T-cell (primary cell): Measurements from ENCODE around the gene POMT1. TPM values are rescaled to one million over a fixed set of nuclear protein-coding genes. Genes with fewer than 3 reads are reported as not detected.

Experiments used
- ATAC-seq, 4 experiments: fragments of 200-7000 bp in 3 of 4; fragments of 150-1000 bp in 1 of 4; cut with Tn5 transposase; replicated peaks in 1 of 4; 1 replicate in 3 of 4; 2 replicates in 1 of 4; pipeline ENCODE4 v1.10.0; 2021; ENCODE audit warnings: moderate library complexity in 3 of 4, mild to moderate bottlenecking in 2 of 4, moderate number of reproducible peaks in 1 of 4
- CTCF ChIA-PET, 2 donors: fragments of 300-600 bp; sonication (Branson Sonifier 250); formaldehyde crosslinking; loops; one replicate each; lab custom pipeline; 2022; ENCODE audit warnings: antibody characterized with exemption in 2 of 2; lab: Charles Lee
- POLR2A ChIA-PET, 2 donors: fragments of 300-600 bp; sonication (Branson Sonifier 250); formaldehyde crosslinking; loops; one replicate each; lab custom pipeline; 2022; ENCODE audit warnings: antibody characterized with exemption in 2 of 2; lab: Charles Lee
- DNase-seq, 35 experiments: peaks; one replicate each; pipeline versions ENCODE4 v3.0.0 to v3.0.0-alpha.2; 2013 to 2023
- H3K27ac ChIP-seq: one replicate; pipeline ENCODE4 v1.5.1; 2013; ENCODE audit warnings: low read length
- H3K27me3 ChIP-seq, 2 experiments: replicated peaks in 1 of 2; 1 replicate in 1 of 2; 2 replicates in 1 of 2; pipeline versions ENCODE4 v1.6.1 to v1.7.0; 2013; ENCODE audit warnings: low read length in 1 of 2, mixed read lengths in 1 of 2; ENCODE audit not compliant: control insufficient read depth in 2 of 2, insufficient read depth in 2 of 2; ENCODE audit errors: extremely low read depth in 1 of 2
- H3K36me3 ChIP-seq, 2 donors: 1 replicate in 1 of 2; 2 replicates in 1 of 2; pipeline versions ENCODE4 v1.6.1 to v1.7.0; 2013; ENCODE audit warnings: low read length in 1 of 2; ENCODE audit not compliant: control insufficient read depth in 2 of 2, insufficient read depth in 1 of 2; ENCODE audit errors: extremely low read depth in 1 of 2
- H3K4me1 ChIP-seq, 2 experiments: 1 replicate in 1 of 2; 2 replicates in 1 of 2; pipeline versions ENCODE4 v1.6.1 to v1.7.0; 2013; ENCODE audit warnings: low read length in 2 of 2, mixed read lengths in 1 of 2; ENCODE audit not compliant: insufficient read depth in 2 of 2, control insufficient read depth in 1 of 2; ENCODE audit errors: extremely low read depth in 1 of 2
- H3K4me3 ChIP-seq, 2 donors: 1 replicate in 1 of 2; 2 replicates in 1 of 2; pipeline versions ENCODE4 v1.5.1 to v1.7.0; 2013; ENCODE audit warnings: mild to moderate bottlenecking in 2 of 2, low read length in 1 of 2, moderate library complexity in 1 of 2; ENCODE audit not compliant: control insufficient read depth in 1 of 2; ENCODE audit errors: extremely low read depth in 1 of 2
- H3K9me3 ChIP-seq: 2 replicates; pipeline ENCODE4 v1.7.0; 2013
- H3K27ac Mint-ChIP-seq, 2 donors: one replicate each; pipeline ENCODE4 v1.8.0; 2020 to 2021; ENCODE audit warnings: mild to moderate bottlenecking in 2 of 2, mixed read lengths in 2 of 2
- H3K27me3 Mint-ChIP-seq, 2 donors: one replicate each; pipeline ENCODE4 v1.8.0; 2021 to 2022; ENCODE audit warnings: mixed read lengths in 2 of 2
- H3K36me3 Mint-ChIP-seq: one replicate; pipeline ENCODE4 v1.8.0; 2021; ENCODE audit warnings: mixed read lengths
- H3K4me1 Mint-ChIP-seq, 3 donors: one replicate each; pipeline ENCODE4 v1.8.0; 2020 to 2022; ENCODE audit warnings: mixed read lengths in 3 of 3, mild to moderate bottlenecking in 1 of 3
- H3K4me3 Mint-ChIP-seq, 3 donors: one replicate each; pipeline ENCODE4 v1.8.0; 2020 to 2022; ENCODE audit warnings: mild to moderate bottlenecking in 3 of 3, mixed read lengths in 3 of 3, moderate library complexity in 3 of 3
- H3K9me3 Mint-ChIP-seq, 3 donors: one replicate each; pipeline ENCODE4 v1.8.0; 2020 to 2022; ENCODE audit warnings: mixed read lengths in 3 of 3
- WGBS: methylation state at CpG from one replicate; pipeline ENCODE4 v1.1.5; 2013; ENCODE audit warnings: missing lambda C conversion rate; ENCODE audit not compliant: insufficient coverage; 5-methylcytosine and 5-hydroxymethylcytosine counted together
- total RNA-seq, 35 experiments: library from RNA in 6 of 35; stranded (reverse) in 6 of 35; fragments of 120-200 nt in 1 of 35; gene quantifications; one replicate each; pipeline versions ENCODE4 v1.2.1 to v1.2.4 and lab custom pipeline; 2013 to 2026

Gene POMT1
- total RNA-seq, 5 donors from 2014 or later (not counting 1 experiment from before 2014, with no cell fraction given), result 45.3 to 74.4 (median 56.9) TPM

GRCh38 chr9:131478421-131478868 is 24.3 kb upstream of the POMT1 start:
- peaks cover 59 to 95% of the 10 kb centered on the region in 2 donors for H3K36me3 ChIP-seq
- Mint-ChIP-seq H3K9me3 (no peaks in the 10 kb centered on the region), H3K4me3 (no peak overlapping the region), H3K27me3 (no peaks in the 10 kb centered on the region), H3K27ac (peak overlapping the region in 1 of 2 donors; percentile 70), H3K4me1 (peaks cover 3 to 7% (median 4%) of the 10 kb centered on the region in 3 donors), H3K36me3 (peaks cover 41% of the 10 kb centered on the region)
- peaks cover 0 to 4% of the 10 kb centered on the region in 2 experiments for H3K4me1 ChIP-seq
- peak; percentile 53 to 68 (median 60) for ATAC-seq
- POLR2A ChIA-PET, result no interaction called here
- H3K27me3 ChIP-seq, result no peaks in the 10 kb centered on the region
- H3K4me3 ChIP-seq, result no peak overlapping the region
- CTCF ChIA-PET, result interaction anchor here (0.5 to 1.5 kb wide), 2 partner anchors 72 to 122 kb away, joined by 3 to 6 read pairs; no protein-coding TSS in a partner anchor
- no peak overlapping the region for H3K27ac ChIP-seq
- 84% methylated on average over 5 of the region's 12 CpGs for WGBS
- H3K9me3 ChIP-seq, result no peaks in the 10 kb centered on the region
- DNase-seq, result peak; percentile 20 to 75 (median 52)

GRCh38 chr9:131478911-131479310 is 23.8 kb upstream of the POMT1 start:
- ATAC-seq, result no peak
- H3K4me3 ChIP-seq, result no peak overlapping the region
- no peak overlapping the region for H3K27ac Mint-ChIP-seq
- H3K36me3 ChIP-seq, result peaks cover 59 to 95% of the 10 kb centered on the region in 2 donors
- H3K27me3 Mint-ChIP-seq, result no peaks in the 10 kb centered on the region
- H3K36me3 Mint-ChIP-seq, result peaks cover 38% of the 10 kb centered on the region
- H3K27ac ChIP-seq, result no peak overlapping the region
- peaks cover 0 to 4% of the 10 kb centered on the region in 2 experiments for H3K4me1 ChIP-seq
- no peaks in the 10 kb centered on the region for H3K9me3 ChIP-seq
- ChIA-PET CTCF (no interaction called here), POLR2A (interaction anchor here in 1 of 2 donors (0.6 kb wide), 1 partner anchor 718 kb away, joined by 6 read pairs; no protein-coding TSS in a partner anchor)
- WGBS, result 100% methylated on average over 2 of the region's 10 CpGs
- H3K4me3 Mint-ChIP-seq, result no peak overlapping the region
- DNase-seq, result no peak
- no peaks in the 10 kb centered on the region for H3K27me3 ChIP-seq
- H3K4me1 Mint-ChIP-seq, result peaks cover 3 to 7% (median 4%) of the 10 kb centered on the region in 3 donors
- H3K9me3 Mint-ChIP-seq, result no peaks in the 10 kb centered on the region

- Histone ChIP-seq H3K27ac (no peak overlapping the region), H3K36me3 (peaks cover 60 to 95% of the 10 kb centered on the region in 2 donors), H3K4me1 (peaks cover 0 to 4% of the 10 kb centered on the region in 2 experiments), H3K9me3 (no peaks in the 10 kb centered on the region), H3K4me3 (no peak overlapping the region), H3K27me3 (no peaks in the 10 kb centered on the region)
- Mint-ChIP-seq H3K27ac (no peak overlapping the region), H3K4me3 (no peak overlapping the region), H3K27me3 (no peaks in the 10 kb centered on the region), H3K9me3 (no peaks in the 10 kb centered on the region), H3K4me1 (peaks cover 3 to 7% (median 4%) of the 10 kb centered on the region in 3 donors), H3K36me3 (peaks cover 42% of the 10 kb centered on the region)
- CTCF ChIA-PET, result no interaction called here
- DNase-seq (no peak), ATAC-seq (no peak)
- WGBS, result no CpG with 5 or more reads among the region's 1 CpG
- POLR2A ChIA-PET, result interaction anchor here in 1 of 2 donors (0.6 kb wide), 1 partner anchor 110 kb away, joined by 3 read pairs; no protein-coding TSS in a partner anchor
Measured at GRCh38 chr9:131480258-131480657, 22.5 kb upstream of the POMT1 start.

- POLR2A ChIA-PET, result interaction anchor here in 1 of 2 donors (0.7 kb wide), 1 partner anchor 1271 kb away, joined by 8 read pairs; no protein-coding TSS in a partner anchor
- ATAC-seq (no peak), DNase-seq (no peak)
- peak overlapping the region in 1 of 3 donors; percentile 32 for H3K4me3 Mint-ChIP-seq
- Histone ChIP-seq H3K9me3 (no peaks in the 10 kb centered on the region), H3K27me3 (no peaks in the 10 kb centered on the region), H3K27ac (no peak overlapping the region), H3K36me3 (peaks cover 65 to 95% of the 10 kb centered on the region in 2 donors), H3K4me3 (no peak overlapping the region), H3K4me1 (peaks cover 0 to 4% of the 10 kb centered on the region in 2 experiments)
- peak overlapping the region in 1 of 2 donors; percentile 58 for H3K27ac Mint-ChIP-seq
- CTCF ChIA-PET, result interaction anchor here (0.6 to 1.2 kb wide), 4 partner anchors 132 to 280 kb away, joined by 3 to 7 read pairs (median 4); no protein-coding TSS in a partner anchor
- H3K27me3 Mint-ChIP-seq, result no peaks in the 10 kb centered on the region
- 91% methylated on average over 16 of the region's 19 CpGs for WGBS
- H3K36me3 Mint-ChIP-seq, result peaks cover 48% of the 10 kb centered on the region
- H3K9me3 Mint-ChIP-seq, result no peaks in the 10 kb centered on the region
- peaks cover 3 to 8% (median 4%) of the 10 kb centered on the region in 3 donors for H3K4me1 Mint-ChIP-seq
Measured at GRCh38 chr9:131481441-131482342, 21.0 kb upstream of the POMT1 start.

GRCh38 chr9:131482343-131483006 is 20.2 kb upstream of the POMT1 start:
- WGBS, result 97% methylated on average over 21 of the region's 24 CpGs
- ATAC-seq, result no peak
- H3K4me3 Mint-ChIP-seq, result peak overlapping the region in 1 of 3 donors; percentile 32

More at GRCh38 chr9:131482343-131483006, 20.2 kb upstream of the POMT1 start:
- Histone ChIP-seq H3K36me3 (peaks cover 69 to 95% of the 10 kb centered on the region in 2 donors), H3K27me3 (no peaks in the 10 kb centered on the region), H3K4me1 (peaks cover 0 to 4% of the 10 kb centered on the region in 2 experiments), H3K27ac (no peak overlapping the region), H3K9me3 (no peaks in the 10 kb centered on the region), H3K4me3 (no peak overlapping the region)
- DNase-seq, result no peak
- H3K9me3 Mint-ChIP-seq, result no peaks in the 10 kb centered on the region
- H3K27ac Mint-ChIP-seq, result no peak overlapping the region
- ChIA-PET POLR2A (no interaction called here), CTCF (interaction anchor here in 1 of 2 donors (0.6 kb wide), 1 partner anchor 264 kb away, joined by 3 read pairs; no protein-coding TSS in a partner anchor)
- H3K27me3 Mint-ChIP-seq, result no peaks in the 10 kb centered on the region
- peaks cover 3 to 9% (median 4%) of the 10 kb centered on the region in 3 donors for H3K4me1 Mint-ChIP-seq
- peaks cover 54% of the 10 kb centered on the region for H3K36me3 Mint-ChIP-seq
